Lung (tissue), 12 donors: Measurements from ENCODE around the gene KCNMA1. TPM values are rescaled to one million over a fixed set of nuclear protein-coding genes. Genes with fewer than 3 reads are reported as not detected.

Experiments
- ATAC-seq: fragments of 200-7000 bp; cut with Tn5 transposase; one replicate; pipeline ENCODE4 v1.9.1; 2020; ENCODE audit warnings: moderate number of reproducible peaks; ENCODE audit not compliant: insufficient read depth, low FRiP score
- DNase-seq, 3 donors: peaks; one replicate each; pipeline ENCODE4 v3.0.0-alpha.2; 2013 to 2017
- H3K27ac ChIP-seq, 2 donors: one replicate each; pipeline ENCODE4 v1.5.1; 2013; ENCODE audit warnings: mild to moderate bottlenecking in 2 of 2, moderate library complexity in 2 of 2, control low read depth in 1 of 2, inconsistent platforms in 1 of 2, low read depth in 1 of 2, low read length in 1 of 2
- H3K27me3 ChIP-seq, 3 donors: one replicate each; pipeline ENCODE4 v1.5.1; 2013; ENCODE audit warnings: low read length in 2 of 3; ENCODE audit not compliant: control insufficient read depth in 3 of 3, insufficient read depth in 3 of 3
- H3K36me3 ChIP-seq, 4 donors: one replicate each; pipeline ENCODE4 v1.5.1; 2013; ENCODE audit warnings: low read length in 4 of 4, mild to moderate bottlenecking in 1 of 4, moderate library complexity in 1 of 4; ENCODE audit not compliant: control insufficient read depth in 4 of 4, insufficient read depth in 4 of 4
- H3K4me1 ChIP-seq, 5 donors: one replicate each; pipeline ENCODE4 v1.5.1; 2013; ENCODE audit warnings: low read length in 5 of 5, mild to moderate bottlenecking in 2 of 5, moderate library complexity in 1 of 5; ENCODE audit not compliant: control insufficient read depth in 5 of 5, insufficient read depth in 5 of 5
- H3K4me3 ChIP-seq: one replicate; pipeline ENCODE4 v1.5.1; 2013; ENCODE audit warnings: mild to moderate bottlenecking, control low read depth, moderate library complexity
- H3K9ac ChIP-seq, 2 donors: one replicate each; pipeline ENCODE4 v1.5.1; 2013; ENCODE audit warnings: low read length in 2 of 2, control low read depth in 1 of 2; ENCODE audit not compliant: insufficient read depth in 1 of 2
- H3K9me3 ChIP-seq, 4 donors: one replicate each; pipeline ENCODE4 v1.5.1; 2013; ENCODE audit warnings: low read length in 3 of 4, mild to moderate bottlenecking in 1 of 4, moderate library complexity in 1 of 4; ENCODE audit not compliant: control insufficient read depth in 4 of 4, insufficient read depth in 3 of 4
- WGBS, 2 donors: extraction: QIAGEN DNeasy Blood & Tissue Kit; methylation state at CpG; one replicate each; pipeline ENCODE4 v1.1.7; 2013; 5-methylcytosine and 5-hydroxymethylcytosine counted together
- polyA plus RNA-seq, 2 donors: library from polyadenylated mRNA; stranded (reverse); fragments of 200-250 nt; gene quantifications; one replicate each; pipeline ENCODE4 v1.2.1, GENCODE V29; 2013
- total RNA-seq, 2 donors: library from RNA; depleted of rRNA in 1 of 2; stranded (reverse); fragments of >200 nt in 1 of 2; gene quantifications; one replicate each; pipeline ENCODE4 v1.2.1, GENCODE V29; 2014 to 2021
- TF ChIP-seq, protein P1 (sequence below): IDR thresholded peaks from 2 replicates; pipeline ENCODE4 v1.5.1; 2012; ENCODE audit warnings: mild to moderate bottlenecking; ENCODE audit errors: control extremely low read depth, extremely low read depth
- donor health status: control.
- donor health status: control.
- donor health status: Bipolar disorder and iron deficiency.
- donor health status: healthy.
- donor health status: DM: yes; HTN: yes; CAD: no.

KCNMA1 gene
- total and polyA plus RNA-seq, 4 donors: 3.8 to 13.0 (median 5.5) TPM

DNA sequence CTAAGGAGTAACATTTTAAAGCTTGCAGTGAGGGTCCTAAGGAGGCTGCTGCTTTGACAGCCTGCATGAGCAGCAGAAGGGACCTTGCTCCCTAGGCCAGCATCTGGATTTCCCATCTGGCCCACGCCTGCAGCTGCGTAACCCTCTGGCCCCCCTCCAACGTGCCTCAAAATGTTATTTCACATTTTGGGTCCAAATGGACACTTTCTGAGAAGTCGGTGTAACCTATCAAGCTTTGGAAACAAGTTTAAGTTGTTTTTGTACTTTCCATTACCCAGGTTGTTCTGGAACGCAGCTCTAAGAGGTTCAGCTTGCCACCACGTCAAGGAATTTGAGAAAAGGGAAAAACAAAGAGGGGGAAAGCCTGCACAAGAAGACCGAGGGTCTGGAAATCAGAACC lies 338.3 kb downstream of the KCNMA1 start:
- TF ChIP-seq, protein P1, sequence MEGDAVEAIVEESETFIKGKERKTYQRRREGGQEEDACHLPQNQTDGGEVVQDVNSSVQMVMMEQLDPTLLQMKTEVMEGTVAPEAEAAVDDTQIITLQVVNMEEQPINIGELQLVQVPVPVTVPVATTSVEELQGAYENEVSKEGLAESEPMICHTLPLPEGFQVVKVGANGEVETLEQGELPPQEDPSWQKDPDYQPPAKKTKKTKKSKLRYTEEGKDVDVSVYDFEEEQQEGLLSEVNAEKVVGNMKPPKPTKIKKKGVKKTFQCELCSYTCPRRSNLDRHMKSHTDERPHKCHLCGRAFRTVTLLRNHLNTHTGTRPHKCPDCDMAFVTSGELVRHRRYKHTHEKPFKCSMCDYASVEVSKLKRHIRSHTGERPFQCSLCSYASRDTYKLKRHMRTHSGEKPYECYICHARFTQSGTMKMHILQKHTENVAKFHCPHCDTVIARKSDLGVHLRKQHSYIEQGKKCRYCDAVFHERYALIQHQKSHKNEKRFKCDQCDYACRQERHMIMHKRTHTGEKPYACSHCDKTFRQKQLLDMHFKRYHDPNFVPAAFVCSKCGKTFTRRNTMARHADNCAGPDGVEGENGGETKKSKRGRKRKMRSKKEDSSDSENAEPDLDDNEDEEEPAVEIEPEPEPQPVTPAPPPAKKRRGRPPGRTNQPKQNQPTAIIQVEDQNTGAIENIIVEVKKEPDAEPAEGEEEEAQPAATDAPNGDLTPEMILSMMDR: no peak
- no peaks in the 10 kb centered on the region for H3K4me1 ChIP-seq
- WGBS, 2 donors: 83 to 87% methylated on average over 7 of the region's 7 CpGs
- no peak for DNase-seq
- no peak overlapping the region for H3K27ac ChIP-seq
- no peak overlapping the region for H3K4me3 ChIP-seq
- peaks cover 0 to 3% (median 3%) of the 10 kb centered on the region in 3 donors for H3K27me3 ChIP-seq
- H3K9me3 ChIP-seq: peaks cover 0 to 6% (median 0%) of the 10 kb centered on the region in 4 donors
- no peak overlapping the region for H3K9ac ChIP-seq
- ATAC-seq: no peak
- H3K36me3 ChIP-seq: no peaks in the 10 kb centered on the region

DNA sequence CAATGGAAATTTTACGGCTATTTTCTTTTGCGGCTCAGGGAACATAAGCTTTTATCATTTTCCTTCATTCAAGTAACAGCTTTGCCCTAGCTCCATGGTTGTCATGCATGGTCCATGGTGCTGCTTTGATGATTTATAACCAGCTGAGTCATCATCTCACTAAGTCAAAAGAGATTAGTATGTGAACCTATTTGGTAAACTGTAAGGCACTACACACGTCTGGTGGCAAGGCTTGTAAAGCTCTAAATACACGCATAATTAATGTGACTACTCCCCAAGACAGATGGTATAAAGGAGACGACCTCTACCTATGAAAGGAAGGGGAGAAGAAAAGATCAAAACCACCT lies 340.2 kb downstream of the KCNMA1 start:
- peaks cover 0 to 3% (median 3%) of the 10 kb centered on the region in 3 donors for H3K27me3 ChIP-seq
- H3K27ac ChIP-seq: no peak overlapping the region
- TF ChIP-seq, protein P1: no peak
- H3K4me1 ChIP-seq: no peaks in the 10 kb centered on the region
- no peaks in the 10 kb centered on the region for H3K36me3 ChIP-seq
- ATAC-seq (no peak), DNase-seq (no peak)
- H3K9me3 ChIP-seq: peaks cover 0 to 2% (median 0%) of the 10 kb centered on the region in 4 donors
- H3K4me3 ChIP-seq: no peak overlapping the region
- WGBS, 2 donors: 54 to 57% methylated on average over 5 of the region's 5 CpGs
- no peak overlapping the region for H3K9ac ChIP-seq

DNA sequence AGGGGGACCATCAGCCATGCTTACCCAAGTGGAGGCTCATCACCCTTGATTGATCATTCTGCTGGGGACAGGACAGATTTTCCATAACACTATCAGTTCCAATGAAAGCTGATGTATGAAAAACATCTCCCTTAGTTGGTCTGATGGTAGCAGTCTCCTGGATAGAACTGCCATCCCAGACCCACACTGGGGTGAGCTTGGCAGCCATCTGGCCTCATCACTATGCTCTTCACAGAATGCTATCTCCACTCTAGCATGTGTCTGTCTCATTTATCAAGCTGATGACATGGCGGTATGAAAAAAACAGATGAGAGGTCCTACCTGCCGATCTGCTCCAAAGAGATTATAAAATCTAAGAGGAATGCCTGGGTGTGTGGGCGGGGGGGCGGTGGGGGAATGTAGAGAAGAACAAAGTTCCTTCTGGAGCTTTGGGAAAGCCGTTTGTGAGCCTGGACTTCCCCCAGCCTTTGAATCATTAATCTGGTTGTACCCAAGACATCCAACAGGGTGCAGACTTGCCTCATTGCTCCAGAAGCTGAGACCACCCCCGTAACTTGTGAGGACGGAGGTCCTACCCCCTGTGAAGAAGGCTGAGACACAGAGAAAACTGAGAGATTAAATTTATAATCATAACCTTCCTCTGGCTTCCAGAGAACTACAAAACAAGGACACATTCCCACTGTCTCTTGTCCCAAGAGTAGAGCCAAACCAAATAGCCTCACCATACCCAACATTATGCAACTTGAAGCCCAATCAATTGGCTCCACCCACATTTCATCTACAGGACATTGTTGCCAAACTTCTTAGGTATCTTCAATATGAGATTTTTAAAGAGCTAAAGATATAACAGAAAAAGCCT lies 340.8 kb downstream of the KCNMA1 start:
- Histone ChIP-seq H3K36me3 (no peaks in the 10 kb centered on the region), H3K9ac (no peak overlapping the region), H3K4me1 (no peaks in the 10 kb centered on the region), H3K4me3 (no peak overlapping the region), H3K27me3 (peaks cover 0 to 4% (median 3%) of the 10 kb centered on the region in 3 donors), H3K9me3 (no peaks in the 10 kb centered on the region), H3K27ac (no peak overlapping the region)
- ATAC-seq (no peak), DNase-seq (no peak)
- 51 to 58% methylated on average over 7 of the region's 7 CpGs for WGBS, 2 donors
- TF ChIP-seq, protein P1: no peak
